Liver (tissue), 3 donors: Measurements from ENCODE around the gene RIC8B.

ENCODE experiments used
- EGR1 ChIP-seq, 2 donors: IDR thresholded peaks; 2 replicates each; pipeline ENCODE4 v1.6.1; 2016 to 2018; ENCODE audit warnings: antibody characterized with exemption in 2 of 2, low read depth in 2 of 2
- JUND ChIP-seq, 2 donors: IDR thresholded peaks; 2 replicates each; pipeline ENCODE4 v1.6.1; 2016; ENCODE audit warnings: antibody characterized with exemption in 2 of 2
- RAD21 ChIP-seq, 2 donors: IDR thresholded peaks; 2 replicates each; pipeline ENCODE4 v1.6.1; 2016; ENCODE audit warnings: antibody characterized with exemption in 2 of 2, mild to moderate bottlenecking in 2 of 2
- REST ChIP-seq: IDR thresholded peaks from 2 replicates; pipeline ENCODE4 v1.6.1; 2016; ENCODE audit warnings: antibody characterized with exemption, mild to moderate bottlenecking
- RXRA ChIP-seq, 2 donors: IDR thresholded peaks; 2 replicates each; pipeline ENCODE4 v1.6.1; 2017 to 2018; ENCODE audit warnings: antibody characterized with exemption in 2 of 2, mild to moderate bottlenecking in 1 of 2
- SP1 ChIP-seq: IDR thresholded peaks from 2 replicates; pipeline ENCODE4 v1.6.1; 2018; ENCODE audit warnings: antibody characterized with exemption, mild to moderate bottlenecking
- TAF1 ChIP-seq: conservative IDR thresholded peaks from 2 replicates; pipeline ENCODE4 v1.6.1; 2016; ENCODE audit warnings: antibody characterized with exemption, mild to moderate bottlenecking
- ZBTB33 ChIP-seq: IDR thresholded peaks from 2 replicates; pipeline ENCODE4 v1.6.1; 2016; ENCODE audit warnings: antibody characterized with exemption
- TF ChIP-seq, protein P1 (sequence below): fragments of 150-350 bp; IDR thresholded peaks from 2 replicates; pipeline ENCODE4 v1.5.1; 2017; ENCODE audit warnings: improper control_type of control experiment, low read depth, low read length; ENCODE audit not compliant: missing input control
- donor health status: healthy.
- donor health status: healthy.

- TF ChIP-seq EGR1 (IDR thresholded peaks at IDR 0.05; ENCODE audit: low read depth in 2 of 2) (no peak), REST (no peak), ZBTB33 (no peak), RAD21 (IDR thresholded peaks at IDR 0.05) (no peak), TAF1 (no peak), SP1 (no peak), JUND (IDR thresholded peaks at IDR 0.05) (no peak), RXRA (IDR thresholded peaks at IDR 0.05) (no peak)
- TF ChIP-seq, protein P1, sequence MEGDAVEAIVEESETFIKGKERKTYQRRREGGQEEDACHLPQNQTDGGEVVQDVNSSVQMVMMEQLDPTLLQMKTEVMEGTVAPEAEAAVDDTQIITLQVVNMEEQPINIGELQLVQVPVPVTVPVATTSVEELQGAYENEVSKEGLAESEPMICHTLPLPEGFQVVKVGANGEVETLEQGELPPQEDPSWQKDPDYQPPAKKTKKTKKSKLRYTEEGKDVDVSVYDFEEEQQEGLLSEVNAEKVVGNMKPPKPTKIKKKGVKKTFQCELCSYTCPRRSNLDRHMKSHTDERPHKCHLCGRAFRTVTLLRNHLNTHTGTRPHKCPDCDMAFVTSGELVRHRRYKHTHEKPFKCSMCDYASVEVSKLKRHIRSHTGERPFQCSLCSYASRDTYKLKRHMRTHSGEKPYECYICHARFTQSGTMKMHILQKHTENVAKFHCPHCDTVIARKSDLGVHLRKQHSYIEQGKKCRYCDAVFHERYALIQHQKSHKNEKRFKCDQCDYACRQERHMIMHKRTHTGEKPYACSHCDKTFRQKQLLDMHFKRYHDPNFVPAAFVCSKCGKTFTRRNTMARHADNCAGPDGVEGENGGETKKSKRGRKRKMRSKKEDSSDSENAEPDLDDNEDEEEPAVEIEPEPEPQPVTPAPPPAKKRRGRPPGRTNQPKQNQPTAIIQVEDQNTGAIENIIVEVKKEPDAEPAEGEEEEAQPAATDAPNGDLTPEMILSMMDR, result no peak
Measured at GRCh38 chr12:106753526-106753925, 21.0 kb upstream of the RIC8B start.
